Right renal cortex interstitium (tissue), 3 donors: Measurements from ENCODE around the gene CNOT9. TPM values are rescaled to one million over a fixed set of nuclear protein-coding genes. Genes with fewer than 3 reads are reported as not detected.
"Not testable (repeated sequence)": the region's sequence is repeated elsewhere in the genome, so short reads cannot be mapped to it uniquely, and the experiment has no call there.

Source experiments
- DNase-seq, 3 donors: peaks; one replicate each; pipeline ENCODE4 v3.0.0-alpha.2; 2013; ENCODE audit warnings: low read depth in 3 of 3, low spot score in 2 of 3
- polyA plus RNA-seq, 3 donors: library from polyadenylated mRNA; unstranded; fragments of 120-200 nt; gene quantifications; one replicate each; pipeline ENCODE4 v1.2.1, GENCODE V29; 2013; ENCODE audit not compliant: insufficient read length in 3 of 3

Gene CNOT9, protein sequence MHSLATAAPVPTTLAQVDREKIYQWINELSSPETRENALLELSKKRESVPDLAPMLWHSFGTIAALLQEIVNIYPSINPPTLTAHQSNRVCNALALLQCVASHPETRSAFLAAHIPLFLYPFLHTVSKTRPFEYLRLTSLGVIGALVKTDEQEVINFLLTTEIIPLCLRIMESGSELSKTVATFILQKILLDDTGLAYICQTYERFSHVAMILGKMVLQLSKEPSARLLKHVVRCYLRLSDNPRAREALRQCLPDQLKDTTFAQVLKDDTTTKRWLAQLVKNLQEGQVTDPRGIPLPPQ
- 10 to 100 TPM; 44.6 to 50.3 (median 50.0) TPM for polyA plus RNA-seq

GRCh38 chr2:218568190-218569037 is at the start of gene CNOT9, which contains the start of gene USP37:
CNOT9 (plus strand) TSS chr2:218568839; CDS start chr2:218568955, 116 bp downstream.
USP37 (minus strand) TSS chr2:218568351; CDS start chr2:218558653, 9,698 bp downstream.
- peak; percentile 94 to 95 (median 95) for DNase-seq

DNA sequence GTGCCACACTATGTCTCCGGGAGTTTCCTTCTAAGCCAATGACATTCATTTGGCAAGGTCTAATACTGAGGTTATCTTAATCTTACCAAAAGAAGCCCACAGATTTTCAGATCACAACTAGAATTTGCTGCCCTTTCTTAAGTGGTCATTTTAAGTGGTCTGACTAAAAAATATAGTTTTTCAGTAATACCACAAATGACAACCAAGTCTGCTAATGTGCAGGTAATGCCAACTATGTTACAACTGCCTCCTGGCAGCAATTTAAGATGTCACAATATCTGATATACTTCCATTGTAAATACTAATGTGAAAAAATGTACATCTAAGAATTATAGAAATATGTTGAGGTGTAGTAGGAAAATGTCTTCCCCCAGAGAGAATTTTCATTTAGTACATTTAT is 49.8 kb upstream of the CNOT9 start:
- no peak for DNase-seq

- no peak for DNase-seq
Measured at GRCh38 chr2:218523651-218524050, 45.0 kb upstream of the CNOT9 start.

DNA sequence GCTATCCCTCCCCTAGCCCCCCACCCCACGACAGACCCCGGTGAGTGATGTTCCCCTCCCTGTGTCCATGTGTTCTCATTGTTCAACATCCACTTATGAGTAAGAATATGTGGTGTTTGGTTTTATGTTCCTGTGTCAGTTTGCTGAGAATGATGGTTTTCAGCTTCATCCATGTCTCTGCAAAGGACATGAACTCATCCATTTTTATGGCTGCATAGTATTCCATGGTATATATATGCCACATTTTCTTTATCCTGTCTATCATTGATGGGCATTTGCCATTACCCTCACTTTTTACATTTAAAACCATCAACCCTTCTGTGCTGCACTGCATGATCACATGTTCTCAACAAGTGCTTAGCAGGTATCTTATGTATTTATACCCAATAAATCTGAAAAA is 40.2 kb upstream of the CNOT9 start:
- not testable (repeated sequence) for DNase-seq

DNA sequence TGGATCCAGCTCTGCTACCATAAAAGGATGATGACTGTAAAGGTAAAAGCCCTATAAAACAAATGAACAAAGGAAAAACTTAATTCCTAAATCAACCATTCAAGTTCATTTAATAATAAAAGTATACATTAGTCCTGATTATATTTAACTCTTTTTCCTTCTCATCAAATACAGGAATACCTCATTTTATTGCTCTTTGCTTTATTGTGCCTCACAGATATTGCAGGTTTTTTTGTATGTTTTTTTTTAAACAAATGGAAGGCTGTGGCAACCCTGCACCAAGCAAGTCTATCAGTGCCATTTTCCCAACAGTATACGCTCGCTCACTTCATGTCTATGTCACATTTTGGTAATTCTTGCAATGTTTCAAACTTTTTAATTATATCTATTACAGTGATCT is 38.6 kb upstream of the CNOT9 start:
- DNase-seq, result no peak

GRCh38 chr2:218536804-218537494 is 31.7 kb upstream of the CNOT9 start:
- DNase-seq, result no peak

- DNase-seq, result no peak
Measured at GRCh38 chr2:218540015-218540414, 28.6 kb upstream of the CNOT9 start.

- no peak for DNase-seq
Measured at GRCh38 chr2:218546012-218546411, 22.6 kb upstream of the CNOT9 start.

- DNase-seq, result no peak
Measured at GRCh38 chr2:218547511-218547910, 21.1 kb upstream of the CNOT9 start.

GRCh38 chr2:218547978-218548377 is 20.7 kb upstream of the CNOT9 start:
- DNase-seq, result no peak

GRCh38 chr2:218554225-218554624 is 14.4 kb upstream of the CNOT9 start:
- not testable (repeated sequence) for DNase-seq

- no peak for DNase-seq
Measured at GRCh38 chr2:218555527-218555926, 13.1 kb upstream of the CNOT9 start.

DNA sequence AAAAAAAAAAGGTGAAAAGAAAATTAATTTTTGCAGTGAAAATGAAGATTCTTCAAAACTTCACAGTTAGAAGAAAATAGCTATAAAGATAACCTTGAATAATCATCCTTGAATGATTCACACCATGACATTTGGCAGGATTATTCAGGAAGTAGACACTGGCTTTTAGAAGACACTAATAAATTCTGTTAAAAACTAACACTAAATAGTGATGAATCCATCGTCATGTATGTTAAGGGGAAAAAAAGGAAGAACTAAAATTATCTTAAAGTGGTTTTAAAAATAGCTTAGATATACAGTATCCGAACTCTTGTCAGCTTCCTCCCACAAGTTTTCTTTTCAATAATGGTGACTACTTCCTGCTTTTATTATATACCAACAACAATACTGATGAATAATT is 10.7 kb upstream of the CNOT9 start:
- no peak for DNase-seq

DNA sequence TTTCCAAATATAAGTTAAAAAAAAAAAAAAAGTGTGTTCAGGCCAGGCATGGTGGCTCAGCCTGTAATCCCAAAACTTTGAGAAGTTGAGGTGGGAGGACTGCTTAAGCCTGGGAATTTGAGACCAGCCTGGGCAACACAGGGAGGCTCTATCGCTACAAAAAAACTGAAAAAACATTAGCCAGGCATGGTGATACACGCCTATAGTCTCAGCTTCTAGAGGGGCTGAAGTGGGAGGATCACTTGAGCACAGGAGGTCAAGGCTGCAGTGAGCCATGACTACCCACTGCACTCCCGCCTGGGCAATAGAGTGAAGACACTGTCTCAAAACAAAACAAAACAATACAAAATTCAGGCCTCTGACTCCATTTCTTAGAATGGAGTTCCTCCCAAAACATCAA is 9.7 kb upstream of the CNOT9 start:
- peak in 1 of 3 donors; percentile 13 for DNase-seq

GRCh38 chr2:218564056-218564455 is 4.6 kb upstream of the CNOT9 start:
- no peak for DNase-seq

DNA sequence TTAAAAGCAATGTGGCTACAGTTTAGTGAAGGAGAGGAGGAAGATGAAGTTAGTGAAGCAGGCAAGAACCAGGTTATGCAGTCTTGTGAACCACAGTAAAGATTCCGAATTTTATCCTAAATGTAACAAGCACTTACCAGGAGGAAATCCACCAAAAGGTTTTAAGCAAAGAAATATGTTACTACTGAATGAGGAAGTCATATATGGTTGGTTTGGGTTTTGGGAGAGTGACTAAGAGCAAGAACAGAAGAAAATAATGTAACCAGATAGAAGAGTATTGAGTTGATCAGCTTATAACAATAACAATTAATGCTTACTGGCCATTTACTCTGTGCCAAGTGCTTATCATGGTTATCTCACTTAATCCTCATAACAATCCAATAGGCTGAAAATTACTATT is 2.3 kb upstream of the CNOT9 start:
- no peak for DNase-seq

DNA sequence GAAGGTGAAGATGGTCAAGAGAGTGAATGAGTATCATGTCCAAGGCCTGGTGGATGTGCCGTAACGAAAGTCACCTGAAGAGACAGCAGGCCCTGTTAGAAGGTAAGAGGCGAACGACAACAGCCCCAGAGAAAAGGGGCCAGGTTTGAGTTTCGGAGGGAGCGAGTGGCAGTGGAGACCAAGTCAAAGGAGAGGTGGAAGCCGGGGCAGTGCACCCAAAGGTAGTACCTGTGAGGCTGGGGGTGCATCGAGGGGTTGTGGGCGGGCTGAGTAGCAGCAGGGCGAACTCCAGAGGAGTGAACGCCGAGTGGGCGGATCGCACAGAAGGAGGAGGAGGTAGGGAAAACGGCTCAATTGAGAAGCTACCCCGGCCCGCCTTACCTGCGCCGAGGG is 846 bp upstream of the CNOT9 start:
- DNase-seq, result no peak

GRCh38 chr2:218569038-218569431 is 396 bp downstream of the CNOT9 start:
- DNase-seq, result peak in 1 of 3 donors; percentile 39

- peak in 1 of 3 donors; percentile 10 for DNase-seq
Measured at GRCh38 chr2:218569661-218570500, 1.2 kb downstream of the CNOT9 start.

DNA sequence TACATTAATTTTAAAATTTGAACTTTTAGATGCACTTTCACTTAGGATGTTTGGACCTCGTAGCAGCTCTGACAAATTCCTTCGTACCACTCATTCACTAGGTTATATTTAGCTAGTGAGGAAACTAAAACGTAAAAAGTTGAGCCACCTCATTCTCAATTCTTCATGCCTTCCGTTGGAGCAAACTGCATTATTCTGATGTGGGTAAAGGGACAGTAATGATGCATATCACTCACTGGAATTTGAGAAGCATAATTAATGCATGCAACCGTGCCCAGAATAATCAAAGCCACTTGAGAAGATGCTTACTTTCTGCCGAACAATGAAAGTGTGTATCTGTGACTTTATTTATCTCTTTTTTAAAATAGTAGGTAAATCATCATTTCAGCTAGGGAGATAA is 2.2 kb downstream of the CNOT9 start:
- DNase-seq, result no peak
